ENCODE measurements around the gene PAX5.

PAX5 gene

DNA sequence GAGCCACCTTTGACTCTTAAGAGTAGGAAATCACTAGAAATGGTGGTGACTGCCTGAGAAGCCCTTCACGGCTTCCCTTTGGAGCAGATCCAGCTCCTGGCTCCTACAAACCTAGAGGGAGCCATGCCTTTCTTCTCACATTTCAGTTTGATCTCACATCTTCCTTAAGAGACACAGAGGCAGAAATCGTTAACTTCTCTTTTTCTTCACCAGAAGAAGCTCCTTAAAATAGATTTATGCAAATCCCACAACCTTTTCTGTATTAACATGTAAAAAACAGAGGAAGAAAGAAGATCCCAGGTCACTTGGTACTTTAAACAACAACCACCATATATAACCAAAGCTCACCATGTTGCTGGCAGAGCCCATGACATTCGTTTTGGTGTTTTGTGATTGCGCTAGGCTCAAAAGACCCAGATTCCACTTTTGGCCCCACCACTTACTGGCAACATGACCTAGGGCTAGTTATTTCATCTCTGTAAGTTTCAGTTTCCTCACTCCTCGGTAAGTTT lies 29.6 kb downstream of the PAX5 start:
- Histone ChIP-seq H3K36me3 (replicated peaks) (no peaks in the 10 kb centered on the region), H3K27ac (no peak overlapping the region), H3K4me3 (ENCODE audit: low read depth, low read length) (no peak overlapping the region), H3K27me3 (replicated peaks) (peaks cover 62% of the 10 kb centered on the region)
- in situ Hi-C loops (cut with HindIII; ENCODE audit: low pct_ligation_motif_present, low sequenced_read_pairs): no loop called here
- TF ChIP-seq, protein P1, sequence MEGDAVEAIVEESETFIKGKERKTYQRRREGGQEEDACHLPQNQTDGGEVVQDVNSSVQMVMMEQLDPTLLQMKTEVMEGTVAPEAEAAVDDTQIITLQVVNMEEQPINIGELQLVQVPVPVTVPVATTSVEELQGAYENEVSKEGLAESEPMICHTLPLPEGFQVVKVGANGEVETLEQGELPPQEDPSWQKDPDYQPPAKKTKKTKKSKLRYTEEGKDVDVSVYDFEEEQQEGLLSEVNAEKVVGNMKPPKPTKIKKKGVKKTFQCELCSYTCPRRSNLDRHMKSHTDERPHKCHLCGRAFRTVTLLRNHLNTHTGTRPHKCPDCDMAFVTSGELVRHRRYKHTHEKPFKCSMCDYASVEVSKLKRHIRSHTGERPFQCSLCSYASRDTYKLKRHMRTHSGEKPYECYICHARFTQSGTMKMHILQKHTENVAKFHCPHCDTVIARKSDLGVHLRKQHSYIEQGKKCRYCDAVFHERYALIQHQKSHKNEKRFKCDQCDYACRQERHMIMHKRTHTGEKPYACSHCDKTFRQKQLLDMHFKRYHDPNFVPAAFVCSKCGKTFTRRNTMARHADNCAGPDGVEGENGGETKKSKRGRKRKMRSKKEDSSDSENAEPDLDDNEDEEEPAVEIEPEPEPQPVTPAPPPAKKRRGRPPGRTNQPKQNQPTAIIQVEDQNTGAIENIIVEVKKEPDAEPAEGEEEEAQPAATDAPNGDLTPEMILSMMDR (IDR thresholded peaks at IDR 0.05; ENCODE audit: low read depth, low read length, missing control alignments): no peak
- no peak for DNase-seq

DNA sequence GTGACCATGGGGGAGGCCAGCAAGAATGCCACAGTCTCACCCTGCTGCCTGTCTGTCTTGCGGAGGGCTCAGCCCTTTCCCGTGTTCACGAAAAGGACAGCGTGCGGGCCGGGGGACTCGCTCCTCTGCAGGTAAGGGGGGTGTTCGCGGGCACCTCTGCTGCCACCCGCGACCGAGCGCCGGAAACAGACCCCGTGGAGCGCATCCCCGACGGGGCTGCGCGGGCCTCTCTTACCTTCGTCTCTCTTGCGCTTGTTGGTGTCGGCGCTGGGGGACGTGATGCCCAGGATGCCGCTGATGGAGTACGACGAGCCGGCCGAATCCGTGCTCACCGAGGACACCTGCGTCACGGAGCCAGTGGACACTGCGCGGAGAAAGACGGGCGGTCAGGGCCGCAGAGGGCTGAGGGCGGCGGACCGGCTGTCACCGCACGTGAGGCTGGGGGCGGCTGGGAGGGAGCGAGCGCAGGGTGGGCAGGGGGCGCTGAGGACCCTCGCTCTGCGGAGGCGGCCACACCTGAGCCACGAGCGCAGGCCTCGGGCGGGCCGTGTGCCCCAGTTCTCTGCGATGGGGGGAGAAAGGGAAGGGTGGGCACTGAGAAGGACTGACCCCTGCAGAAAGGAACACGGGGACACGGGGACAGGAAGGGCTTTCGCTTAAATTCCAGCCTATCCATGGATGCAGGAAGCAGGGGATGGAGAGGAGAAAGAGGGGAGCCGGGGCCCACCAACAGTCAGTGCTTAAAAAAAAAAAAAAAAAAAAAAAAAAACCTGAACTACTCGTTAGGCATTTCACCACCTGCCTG lies 31.5 kb downstream of the PAX5 start:
- Histone ChIP-seq H3K27ac (no peak overlapping the region), H3K27me3 (replicated peaks) (peaks cover 59% of the 10 kb centered on the region), H3K4me3 (ENCODE audit: low read depth, low read length) (no peak overlapping the region), H3K36me3 (replicated peaks) (no peaks in the 10 kb centered on the region)
- DNase-seq: no peak
- in situ Hi-C loops (cut with HindIII; ENCODE audit: low pct_ligation_motif_present, low sequenced_read_pairs): no loop called here
- TF ChIP-seq, protein P1 (IDR thresholded peaks at IDR 0.05; ENCODE audit: low read depth, low read length, missing control alignments): no peak

DNA sequence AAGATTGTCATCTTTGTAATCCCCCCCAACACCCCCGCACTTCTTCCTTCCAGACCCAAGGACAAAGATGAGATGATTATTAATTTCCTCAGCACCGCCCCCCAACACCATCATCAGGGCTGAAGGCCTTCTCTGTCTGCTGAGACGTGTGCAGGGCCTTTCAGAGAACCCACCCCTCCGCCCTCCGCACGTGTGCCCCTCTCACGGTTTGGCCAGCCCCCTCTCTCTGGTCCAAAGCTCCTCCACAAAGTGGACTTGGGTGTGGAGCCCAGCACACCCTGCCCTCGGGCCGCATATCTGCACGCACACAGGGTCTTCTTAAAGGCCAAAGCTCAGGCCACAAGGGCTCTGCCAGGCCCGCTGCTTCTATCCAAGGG lies 32.0 kb downstream of the PAX5 start:
- Histone ChIP-seq H3K36me3 (replicated peaks) (no peaks in the 10 kb centered on the region), H3K27ac (no peak overlapping the region), H3K27me3 (replicated peaks) (peaks cover 57% of the 10 kb centered on the region), H3K4me3 (ENCODE audit: low read depth, low read length) (no peak overlapping the region)
- no peak for DNase-seq
- TF ChIP-seq, protein P1 (IDR thresholded peaks at IDR 0.05; ENCODE audit: low read depth, low read length, missing control alignments): no peak
- in situ Hi-C loops (cut with HindIII; ENCODE audit: low pct_ligation_motif_present, low sequenced_read_pairs): no loop called here

DNA sequence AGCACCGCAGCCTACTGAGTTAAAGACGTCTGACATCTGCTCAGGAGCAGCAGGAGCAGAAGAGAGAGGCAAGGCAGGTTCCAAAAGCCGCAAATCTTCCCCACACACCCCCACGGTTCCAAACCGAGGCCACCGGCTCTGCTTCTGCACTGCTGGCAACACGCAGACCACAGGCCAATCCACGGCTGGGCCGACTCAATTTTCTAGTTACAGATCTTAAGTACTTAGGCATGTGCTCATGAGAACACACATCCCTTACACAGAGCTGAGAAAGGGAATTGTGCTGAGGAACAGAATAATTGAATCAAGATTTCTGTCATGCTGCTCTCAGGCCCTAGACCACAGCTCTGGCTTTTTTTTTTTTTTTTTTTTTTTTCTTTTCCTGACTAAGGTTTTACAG lies 32.6 kb downstream of the PAX5 start:
- Histone ChIP-seq H3K4me3 (ENCODE audit: low read depth, low read length) (no peak overlapping the region), H3K27ac (no peak overlapping the region), H3K36me3 (replicated peaks) (no peaks in the 10 kb centered on the region), H3K27me3 (replicated peaks) (peaks cover 51% of the 10 kb centered on the region)
- TF ChIP-seq, protein P1 (IDR thresholded peaks at IDR 0.05; ENCODE audit: low read depth, low read length, missing control alignments): no peak
- in situ Hi-C loops (cut with HindIII; ENCODE audit: low pct_ligation_motif_present, low sequenced_read_pairs): no loop called here
- DNase-seq: no peak

DNA sequence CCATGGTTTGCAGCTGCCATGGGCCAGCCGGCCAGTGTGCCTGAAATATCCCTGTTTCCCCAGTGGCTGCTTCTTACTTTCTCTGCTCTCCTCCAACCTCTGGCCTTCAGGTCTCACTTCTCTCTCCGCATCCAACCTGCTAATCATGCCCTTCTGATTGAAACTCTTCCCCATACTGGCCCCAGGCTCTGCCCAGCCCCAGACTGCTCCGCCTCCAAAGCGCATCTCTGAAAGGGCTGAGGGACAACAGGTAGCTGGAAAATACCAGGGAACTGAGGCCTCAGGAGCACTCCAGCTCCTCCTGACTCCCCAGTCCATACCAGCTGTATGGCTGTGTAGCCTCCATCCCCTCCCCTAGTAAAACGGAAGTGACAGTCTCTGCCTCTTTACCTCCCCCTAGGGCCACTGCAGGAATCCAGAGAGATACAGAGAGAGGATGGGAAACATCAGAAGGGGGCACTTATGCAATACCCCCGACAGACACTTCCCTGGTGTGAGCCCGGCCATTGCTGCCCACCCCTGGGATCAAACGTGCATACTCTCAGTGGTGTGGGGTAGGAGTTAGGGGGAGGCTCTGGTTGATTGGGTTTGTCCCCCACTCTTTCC lies 34.2 kb downstream of the PAX5 start:
- in situ Hi-C loops (cut with HindIII; ENCODE audit: low pct_ligation_motif_present, low sequenced_read_pairs): no loop called here
- Histone ChIP-seq H3K4me3 (ENCODE audit: low read depth, low read length) (no peak overlapping the region), H3K27me3 (replicated peaks) (peaks cover 41% of the 10 kb centered on the region), H3K27ac (no peak overlapping the region), H3K36me3 (replicated peaks) (no peaks in the 10 kb centered on the region)
- no peak for DNase-seq
- TF ChIP-seq, protein P1 (IDR thresholded peaks at IDR 0.05; ENCODE audit: low read depth, low read length, missing control alignments): no peak
